ENCODE results near the gene CEACAM6. TPM values are rescaled to one million over a fixed set of nuclear protein-coding genes. Genes with fewer than 3 reads are reported as not detected.

Gene CEACAM6
- total RNA-seq, 2 experiments from 2014 or later = not detected

GRCh38 chr19:41801792-41802211 is 46.5 kb downstream of the CEACAM6 start:
- Mint-ChIP-seq H3K4me3 (no peak overlapping the region), H3K27me3 (ENCODE audit: low read depth) (no peaks in the 10 kb centered on the region), H3K36me3 (ENCODE audit: low read depth) (no peaks in the 10 kb centered on the region), H3K4me1 (ENCODE audit: low read depth) (peaks cover 35% of the 10 kb centered on the region), H3K27ac (peak overlapping the region; percentile 31), H3K9me3 (no peaks in the 10 kb centered on the region)
- intact Hi-C loops (cut with micrococcal nuclease) = no loop called here
- DNase-seq = no peak
- CTCF ChIA-PET = interaction anchor here (1.1 to 7.1 kb wide), 3 partner anchors 8 to 95 kb away, joined by 3 to 51 read pairs (median 3); no protein-coding TSS in a partner anchor

GRCh38 chr19:41802770-41803169 is 47.4 kb downstream of the CEACAM6 start:
- peaks cover 35% of the 10 kb centered on the region for H3K4me1 Mint-ChIP-seq (ENCODE audit: low read depth)

DNA sequence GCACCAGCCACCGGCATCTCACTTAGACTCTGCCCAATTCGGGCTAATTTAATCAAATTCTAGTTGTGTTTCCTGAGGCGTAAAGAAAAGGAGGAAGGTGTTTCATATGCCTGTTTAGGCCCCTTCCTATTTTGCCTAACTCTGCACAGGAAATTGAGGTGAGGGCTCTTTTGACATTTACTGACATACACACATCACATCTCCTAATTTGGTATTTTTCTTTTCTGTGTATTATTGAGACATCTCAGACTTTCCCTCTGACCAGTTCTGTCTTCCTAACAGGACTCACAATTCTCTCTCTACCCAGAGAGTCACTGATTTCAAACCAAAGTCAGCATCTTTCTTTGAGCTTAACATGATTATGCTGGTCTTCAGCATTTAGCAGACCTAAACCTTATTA is 49.0 kb downstream of the CEACAM6 start:
- no peak for DNase-seq
- Mint-ChIP-seq H3K9me3 (no peaks in the 10 kb centered on the region), H3K4me1 (ENCODE audit: low read depth) (peaks cover 35% of the 10 kb centered on the region), H3K27me3 (ENCODE audit: low read depth) (no peaks in the 10 kb centered on the region), H3K36me3 (ENCODE audit: low read depth) (no peaks in the 10 kb centered on the region), H3K4me3 (no peak overlapping the region), H3K27ac (peak overlapping the region; percentile 67)
- CTCF ChIA-PET = interaction anchor here (0.7 to 7.1 kb wide), 2 partner anchors 11 to 43 kb away, joined by 3 to 51 read pairs; no protein-coding TSS in a partner anchor
- intact Hi-C loops (cut with micrococcal nuclease) = no loop called here

More at GRCh38 chr19:41802770-41803169, 47.4 kb downstream of the CEACAM6 start:
- Mint-ChIP-seq H3K27me3 (ENCODE audit: low read depth) (no peaks in the 10 kb centered on the region), H3K9me3 (no peaks in the 10 kb centered on the region), H3K36me3 (ENCODE audit: low read depth) (no peaks in the 10 kb centered on the region), H3K4me3 (no peak overlapping the region), H3K27ac (peak overlapping the region; percentile 9)
- CTCF ChIA-PET = interaction anchor here (0.7 to 7.1 kb wide), 3 partner anchors 9 to 50 kb away, joined by 3 to 51 read pairs (median 3); no protein-coding TSS in a partner anchor
- intact Hi-C loops (cut with micrococcal nuclease) = no loop called here
- no peak for DNase-seq

DNA sequence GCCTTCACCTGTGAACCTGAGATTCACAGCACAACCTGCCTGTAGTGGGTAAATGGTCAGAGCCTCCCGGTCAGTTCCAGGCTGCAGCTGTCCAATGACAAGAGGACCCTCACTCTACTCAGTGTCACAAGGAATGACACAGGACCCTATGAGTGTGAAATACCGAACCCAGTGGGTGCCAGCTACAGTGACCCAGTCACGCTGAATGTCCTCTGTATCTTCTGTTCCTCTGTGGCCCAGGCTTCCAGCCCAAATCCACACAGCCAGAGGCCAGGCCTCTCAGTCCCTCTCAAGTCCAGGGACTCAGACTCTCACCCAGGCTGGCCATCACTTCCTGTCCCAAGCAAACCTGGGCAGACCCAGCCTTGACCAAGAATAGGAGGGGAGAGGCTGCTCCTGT is 51.8 kb downstream of the CEACAM6 start:
- DNase-seq = no peak
- Mint-ChIP-seq H3K36me3 (ENCODE audit: low read depth) (no peaks in the 10 kb centered on the region), H3K4me3 (no peak overlapping the region), H3K27me3 (ENCODE audit: low read depth) (no peaks in the 10 kb centered on the region), H3K27ac (no peak overlapping the region), H3K4me1 (ENCODE audit: low read depth) (peaks cover 26% of the 10 kb centered on the region), H3K9me3 (no peaks in the 10 kb centered on the region)
- intact Hi-C loops (cut with micrococcal nuclease) = no loop called here
- CTCF ChIA-PET = interaction anchor here (7.1 kb wide), 1 partner anchor 14 kb away, joined by 51 read pairs; no protein-coding TSS in a partner anchor

- no peaks in the 10 kb centered on the region for H3K27me3 Mint-ChIP-seq (ENCODE audit: low read depth)
- no peaks in the 10 kb centered on the region for H3K9me3 Mint-ChIP-seq
- no peaks in the 10 kb centered on the region for H3K36me3 Mint-ChIP-seq (ENCODE audit: low read depth)
- CTCF ChIA-PET = interaction anchor here (7.1 kb wide), 1 partner anchor 16 kb away, joined by 51 read pairs; no protein-coding TSS in a partner anchor
- H3K4me3 Mint-ChIP-seq = no peak overlapping the region
- H3K27ac Mint-ChIP-seq = no peak overlapping the region
- DNase-seq = no peak
- intact Hi-C loops (cut with micrococcal nuclease) = no loop called here
- peaks cover 14% of the 10 kb centered on the region for H3K4me1 Mint-ChIP-seq (ENCODE audit: low read depth)
These were observed 53.6 kb downstream of the CEACAM6 start for GRCh38 chr19:41808663-41809566.

DNA sequence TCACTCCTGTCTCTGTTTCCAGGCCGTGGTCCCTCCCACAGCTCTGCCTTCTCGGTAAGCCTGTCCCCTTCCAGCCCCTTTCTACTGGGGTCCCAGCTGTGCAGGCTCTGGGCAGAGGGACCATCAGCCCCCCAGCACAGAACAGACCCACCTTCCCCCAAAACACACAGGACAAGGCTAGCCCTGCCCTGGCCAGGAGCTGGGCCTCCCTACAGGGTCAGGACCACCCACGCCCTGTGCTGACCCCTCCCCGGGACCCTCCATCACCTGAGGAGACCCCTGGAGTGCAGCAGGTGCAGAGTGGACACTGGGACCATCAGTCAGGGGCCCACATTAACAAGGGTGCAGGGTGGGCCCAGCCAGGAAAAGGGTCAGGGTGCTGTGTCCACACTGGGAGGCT is 55.0 kb downstream of the CEACAM6 start:
- CTCF ChIA-PET = interaction anchor here (2.1 to 2.2 kb wide), 2 partner anchors 15 to 18 kb away, joined by 7 to 10 read pairs; no protein-coding TSS in a partner anchor
- Mint-ChIP-seq H3K4me3 (no peak overlapping the region), H3K4me1 (ENCODE audit: low read depth) (peaks cover 11% of the 10 kb centered on the region), H3K9me3 (no peaks in the 10 kb centered on the region), H3K36me3 (ENCODE audit: low read depth) (no peaks in the 10 kb centered on the region), H3K27me3 (ENCODE audit: low read depth) (no peaks in the 10 kb centered on the region), H3K27ac (no peak overlapping the region)
- no peak for DNase-seq
- intact Hi-C loops (cut with micrococcal nuclease) = no loop called here

- intact Hi-C loops (cut with micrococcal nuclease) = no loop called here
- H3K4me3 Mint-ChIP-seq = no peak overlapping the region
- DNase-seq = no peak
- CTCF ChIA-PET = interaction anchor here (0.5 to 2.2 kb wide), 4 partner anchors 10 to 39 kb away, joined by 4 to 10 read pairs (median 7); no protein-coding TSS in a partner anchor
- H3K9me3 Mint-ChIP-seq = no peaks in the 10 kb centered on the region
- H3K36me3 Mint-ChIP-seq (ENCODE audit: low read depth) = no peaks in the 10 kb centered on the region
- H3K4me1 Mint-ChIP-seq (ENCODE audit: low read depth) = peaks cover 5% of the 10 kb centered on the region
- no peak overlapping the region for H3K27ac Mint-ChIP-seq
- no peaks in the 10 kb centered on the region for H3K27me3 Mint-ChIP-seq (ENCODE audit: low read depth)
These were observed 55.7 kb downstream of the CEACAM6 start for GRCh38 chr19:41811036-41811435.

- Mint-ChIP-seq H3K27me3 (ENCODE audit: low read depth) (no peaks in the 10 kb centered on the region), H3K4me3 (no peak overlapping the region), H3K36me3 (ENCODE audit: low read depth) (no peaks in the 10 kb centered on the region), H3K9me3 (no peaks in the 10 kb centered on the region), H3K27ac (no peak overlapping the region), H3K4me1 (ENCODE audit: low read depth) (peaks cover 5% of the 10 kb centered on the region)
- intact Hi-C loops (cut with micrococcal nuclease) = no loop called here
- no peak for DNase-seq
- CTCF ChIA-PET = interaction anchor here (0.5 to 2.2 kb wide), 4 partner anchors 9 to 165 kb away, joined by 3 to 10 read pairs (median 7); no protein-coding TSS in a partner anchor
These were observed 56.7 kb downstream of the CEACAM6 start for GRCh38 chr19:41811981-41812380.

- CTCF ChIA-PET = interaction anchor here (1.0 to 1.5 kb wide), 2 partner anchors 19 to 28 kb away, joined by 3 to 5 read pairs; no protein-coding TSS in a partner anchor
- Mint-ChIP-seq H3K4me3 (no peak overlapping the region), H3K27ac (no peak overlapping the region), H3K36me3 (ENCODE audit: low read depth) (no peaks in the 10 kb centered on the region), H3K4me1 (ENCODE audit: low read depth) (peaks cover 5% of the 10 kb centered on the region), H3K27me3 (ENCODE audit: low read depth) (no peaks in the 10 kb centered on the region), H3K9me3 (no peaks in the 10 kb centered on the region)
- intact Hi-C loops (cut with micrococcal nuclease) = no loop called here
- no peak for DNase-seq
These were observed 58.6 kb downstream of the CEACAM6 start for GRCh38 chr19:41813911-41814310.

- H3K27ac Mint-ChIP-seq = no peak overlapping the region
- H3K27me3 Mint-ChIP-seq (ENCODE audit: low read depth) = no peaks in the 10 kb centered on the region
- H3K4me3 Mint-ChIP-seq = no peak overlapping the region
- no peak for DNase-seq
- H3K36me3 Mint-ChIP-seq (ENCODE audit: low read depth) = no peaks in the 10 kb centered on the region
- CTCF ChIA-PET = no interaction called here
- intact Hi-C loops (cut with micrococcal nuclease) = no loop called here
- peaks cover 5% of the 10 kb centered on the region for H3K4me1 Mint-ChIP-seq (ENCODE audit: low read depth)
- H3K9me3 Mint-ChIP-seq = no peaks in the 10 kb centered on the region
These were observed 60.0 kb downstream of the CEACAM6 start for GRCh38 chr19:41815301-41815700.

- Mint-ChIP-seq H3K36me3 (ENCODE audit: low read depth) (no peaks in the 10 kb centered on the region), H3K27me3 (ENCODE audit: low read depth) (peaks cover 5% of the 10 kb centered on the region), H3K9me3 (no peaks in the 10 kb centered on the region), H3K4me3 (no peak overlapping the region), H3K4me1 (ENCODE audit: low read depth) (peaks cover 5% of the 10 kb centered on the region), H3K27ac (no peak overlapping the region)
- intact Hi-C loops (cut with micrococcal nuclease) = no loop called here
- CTCF ChIA-PET = interaction anchor here (0.7 to 1.5 kb wide), 3 partner anchors 22 to 64 kb away, joined by 3 to 7 read pairs (median 3); no protein-coding TSS in a partner anchor
- no peak for DNase-seq
These were observed 61.4 kb downstream of the CEACAM6 start for GRCh38 chr19:41816761-41817160.

GRCh38 chr19:41821003-41821735 is 65.8 kb downstream of the CEACAM6 start:
- Mint-ChIP-seq H3K4me1 (ENCODE audit: low read depth) (no peaks in the 10 kb centered on the region), H3K27ac (no peak overlapping the region)
- CTCF ChIA-PET = interaction anchor here (0.5 to 4.6 kb wide), 15 partner anchors 10 to 1251 kb away, joined by 3 to 74 read pairs (median 3); partner anchors contain the start of gene CEACAM3

More at GRCh38 chr19:41821003-41821735, 65.8 kb downstream of the CEACAM6 start:
- peak; percentile 72 for DNase-seq
- Mint-ChIP-seq H3K4me3 (no peak overlapping the region), H3K9me3 (no peaks in the 10 kb centered on the region), H3K36me3 (ENCODE audit: low read depth) (no peaks in the 10 kb centered on the region), H3K27me3 (ENCODE audit: low read depth) (peaks cover 5% of the 10 kb centered on the region)
- intact Hi-C loops (cut with micrococcal nuclease) = loop anchor here (1.0 to 2.0 kb wide), 3 partner anchors 28 to 114 kb away; no protein-coding TSS in a partner anchor
